CD4-positive, alpha-beta T cell treated with Interleukin-1 beta for 1 hour (primary cell): ENCODE results near the gene DPYSL5.
"Not testable (repeated sequence)": the region's sequence is repeated elsewhere in the genome, so short reads cannot be mapped to it uniquely, and the experiment has no call there.

Experiments
- DNase-seq, 2 donors: peaks; one replicate each; pipeline ENCODE4 v3.0.0-alpha.2; 2020 to 2022

The DPYSL5 gene

DNA sequence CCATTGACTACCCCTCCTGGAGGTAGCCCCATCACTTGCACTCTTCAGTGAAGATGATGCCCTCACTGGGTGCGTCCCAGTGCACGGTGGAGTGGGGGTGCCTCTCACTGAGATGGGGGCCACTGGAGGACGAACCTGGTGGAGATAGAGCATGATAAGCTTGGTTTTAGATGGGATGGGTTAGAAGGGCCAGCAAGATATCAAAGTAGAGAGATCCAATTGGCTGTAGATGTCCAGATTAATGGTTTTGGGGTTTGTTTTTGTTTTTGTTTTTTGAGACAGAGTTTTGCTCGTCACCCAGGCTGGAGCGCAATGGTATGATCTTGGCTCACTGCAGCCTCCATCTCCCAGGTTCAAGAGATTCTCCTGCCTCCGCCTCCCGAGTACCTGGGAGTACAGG is 28.3 kb downstream of the DPYSL5 start:
- DNase-seq = no peak

DNA sequence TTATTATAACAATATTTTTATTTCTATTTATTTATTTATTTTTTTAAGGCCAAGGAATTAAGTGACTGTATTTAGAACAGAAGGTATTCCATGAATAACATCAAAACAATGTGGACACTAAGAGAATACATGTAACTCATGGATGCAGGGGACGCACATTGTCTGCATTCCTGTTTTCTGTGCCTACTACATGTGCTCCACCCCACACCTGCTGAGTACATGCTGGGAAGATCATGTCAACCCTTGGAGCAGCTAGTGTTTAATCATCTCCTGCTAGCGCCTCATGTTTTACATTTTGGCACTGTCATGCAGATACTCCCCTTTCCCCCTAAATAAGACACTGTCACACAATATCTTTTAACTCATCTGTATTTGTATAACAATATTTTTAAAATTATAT is 29.3 kb downstream of the DPYSL5 start:
- no peak for DNase-seq

DNA sequence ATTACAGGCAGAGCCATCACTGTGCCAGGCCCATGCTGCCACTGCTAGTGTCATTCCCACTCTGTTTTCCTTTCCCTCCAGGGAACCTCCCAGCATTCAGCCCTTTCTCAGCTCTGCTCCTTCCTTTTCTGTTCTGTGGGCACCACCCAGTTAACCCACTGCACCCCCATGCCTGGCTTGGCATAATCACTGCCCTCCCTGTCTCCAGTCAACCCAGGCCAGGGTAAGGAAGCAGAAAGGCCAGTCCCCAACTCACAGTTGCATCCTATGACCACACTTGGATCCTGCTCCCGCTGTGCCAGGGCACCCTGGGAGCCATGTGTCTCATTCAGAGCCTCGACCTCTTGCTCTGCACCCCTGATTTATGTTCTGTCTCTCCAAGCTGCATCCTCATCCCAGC is 32.2 kb downstream of the DPYSL5 start:
- DNase-seq = no peak

DNA sequence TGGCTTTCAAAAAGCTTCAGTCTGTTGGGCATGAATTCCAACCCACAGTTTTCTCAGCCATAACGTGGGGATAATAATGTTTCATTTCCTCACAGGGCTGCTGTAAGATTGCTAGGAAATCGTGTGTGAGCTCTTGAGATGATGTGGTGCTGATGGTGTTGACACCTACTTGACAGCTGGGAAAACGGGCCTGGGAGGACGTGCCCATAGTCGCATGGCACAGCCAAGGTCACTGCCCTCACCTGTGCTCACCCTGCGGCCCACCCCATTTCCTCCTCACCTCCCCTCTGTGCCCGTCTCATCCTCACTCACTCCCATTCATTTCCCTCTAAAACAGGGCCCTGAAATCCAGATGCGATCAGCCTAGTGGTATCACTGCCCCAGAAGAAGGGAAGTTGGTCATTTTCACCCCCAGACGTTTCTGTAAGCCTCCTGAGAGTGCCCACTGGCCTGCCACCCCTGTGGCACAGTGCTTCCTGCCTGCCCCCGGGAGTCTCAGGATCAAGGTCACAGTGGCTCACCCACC is 33.0 kb downstream of the DPYSL5 start:
- no peak for DNase-seq

DNA sequence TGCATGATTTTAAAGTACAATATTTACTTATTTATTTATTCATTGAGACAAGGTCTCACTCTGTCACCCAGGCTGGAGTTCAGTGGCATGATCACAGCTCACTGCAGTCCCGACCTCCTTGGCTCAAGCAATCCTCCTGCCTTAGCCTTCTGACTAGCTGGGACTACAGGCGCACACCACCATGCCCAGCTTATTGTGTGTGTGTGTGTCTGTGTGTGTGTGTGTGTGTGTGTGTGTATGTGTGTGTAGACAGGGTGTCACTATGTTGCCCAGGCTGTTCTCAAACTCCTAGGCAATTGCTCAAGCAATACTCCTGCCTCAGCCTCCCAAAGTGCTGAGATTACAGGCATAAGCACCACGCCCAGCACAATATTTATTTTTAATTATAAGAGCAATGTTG is 34.3 kb downstream of the DPYSL5 start:
- not testable (repeated sequence) for DNase-seq

DNA sequence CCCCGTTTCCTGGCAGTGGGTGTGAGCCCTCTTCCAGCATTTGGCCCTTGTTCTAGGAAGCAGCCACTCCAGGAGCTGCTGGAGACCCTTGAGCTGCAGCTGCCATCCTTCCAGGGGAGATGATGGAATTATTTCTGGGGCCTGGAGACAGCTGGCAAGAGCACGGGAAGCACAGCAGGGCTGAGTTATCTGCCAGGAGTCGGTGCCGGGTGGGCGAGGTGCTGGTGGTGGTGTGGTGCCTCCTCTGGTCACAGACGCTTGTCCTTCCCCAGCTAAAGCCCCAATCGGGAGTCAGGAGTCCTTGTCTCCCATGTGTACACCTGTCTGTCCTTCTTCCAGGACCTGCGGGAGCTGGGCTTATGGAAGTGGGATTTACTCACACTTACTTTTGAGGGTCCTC is 36.0 kb downstream of the DPYSL5 start:
- no peak for DNase-seq

DNA sequence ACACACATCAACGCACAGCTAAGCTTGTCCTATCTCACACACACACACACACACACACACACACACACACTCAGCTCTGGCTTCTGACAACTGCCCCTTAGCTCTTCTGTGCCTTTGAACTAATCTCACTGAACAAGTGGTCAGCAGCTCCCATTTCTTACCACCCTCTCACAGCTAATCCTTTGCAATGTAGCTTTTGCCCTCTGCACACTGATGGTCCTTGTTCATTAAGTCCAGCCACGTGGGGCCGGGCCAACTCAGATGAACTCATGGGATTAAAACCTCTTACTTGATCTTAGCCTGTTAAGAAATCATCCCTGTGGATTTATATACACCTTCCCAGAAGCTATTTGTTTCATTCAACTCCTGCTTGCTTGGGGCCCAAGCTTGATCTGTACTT is 36.6 kb downstream of the DPYSL5 start:
- no peak for DNase-seq

DNA sequence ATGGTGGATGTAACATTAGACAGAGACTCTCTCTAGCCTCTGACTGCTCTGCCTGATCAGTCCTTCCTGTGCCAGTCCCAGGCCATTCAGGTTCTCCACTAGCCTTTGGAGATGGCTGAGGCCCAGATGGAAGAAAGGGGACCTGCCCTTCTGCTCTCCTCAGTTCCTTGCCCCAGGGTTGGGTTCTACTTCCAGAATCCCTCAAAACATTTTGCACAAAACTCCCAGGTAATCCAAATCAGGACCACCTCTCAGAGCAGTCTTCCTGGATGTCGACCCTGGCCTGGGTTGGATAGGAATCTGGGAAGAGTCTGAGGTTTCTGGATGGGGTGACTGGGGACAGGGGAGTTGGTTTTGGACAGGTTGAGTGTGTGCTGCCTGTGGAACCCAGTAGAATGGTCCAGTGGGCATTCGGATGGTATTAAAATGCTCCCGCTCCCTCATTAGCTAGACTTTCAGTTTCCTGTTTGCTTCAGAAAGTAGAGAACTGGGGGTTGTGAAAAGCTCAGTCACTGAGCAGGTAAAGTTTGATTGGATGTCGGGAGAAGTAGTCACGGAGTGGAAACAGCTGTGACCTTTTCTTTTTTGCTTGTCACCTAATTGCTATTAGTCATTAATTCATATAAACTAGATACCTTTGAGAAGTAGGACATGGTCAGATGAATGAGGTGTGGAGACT is 37.9 kb downstream of the DPYSL5 start:
- no peak for DNase-seq

DNA sequence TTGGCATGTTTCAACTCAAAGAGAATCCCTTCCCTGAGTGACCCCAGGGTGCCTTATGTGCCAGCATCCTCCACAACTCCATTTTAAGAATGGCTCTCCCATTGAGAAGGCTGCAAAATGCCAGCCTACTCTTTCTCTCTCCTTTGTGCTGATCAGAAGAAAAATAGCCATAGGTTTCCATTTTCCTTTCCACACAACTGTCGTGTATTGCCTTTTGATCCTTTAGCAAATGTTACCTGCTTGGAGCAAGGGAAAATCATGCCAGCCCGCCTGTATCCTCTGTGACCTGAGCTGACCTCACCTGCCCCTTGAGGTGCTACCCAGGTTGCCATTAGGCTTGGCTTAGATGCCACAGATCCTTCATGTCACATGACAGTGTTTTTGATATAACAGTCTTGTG is 38.8 kb downstream of the DPYSL5 start:
- no peak for DNase-seq

DNA sequence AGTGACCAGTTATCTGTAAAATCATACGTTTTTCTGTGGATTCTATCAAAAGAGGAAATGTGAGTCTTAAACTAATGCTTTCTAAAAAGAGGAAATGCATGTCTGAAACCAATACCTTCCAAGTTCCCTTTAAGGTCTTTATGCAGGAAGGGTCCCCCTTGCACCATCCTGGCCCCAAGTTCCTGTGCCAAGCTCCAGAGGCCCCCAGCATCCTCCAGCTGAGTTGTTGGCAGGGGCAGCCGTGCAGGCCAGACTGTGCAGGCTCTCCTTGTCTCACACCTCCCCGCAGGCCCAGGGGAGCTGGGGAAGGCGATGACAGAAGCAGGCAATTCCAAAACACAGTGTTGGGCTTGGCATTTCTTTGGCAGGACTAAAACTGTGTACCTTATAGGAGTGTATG is 39.2 kb downstream of the DPYSL5 start:
- DNase-seq = no peak

DNA sequence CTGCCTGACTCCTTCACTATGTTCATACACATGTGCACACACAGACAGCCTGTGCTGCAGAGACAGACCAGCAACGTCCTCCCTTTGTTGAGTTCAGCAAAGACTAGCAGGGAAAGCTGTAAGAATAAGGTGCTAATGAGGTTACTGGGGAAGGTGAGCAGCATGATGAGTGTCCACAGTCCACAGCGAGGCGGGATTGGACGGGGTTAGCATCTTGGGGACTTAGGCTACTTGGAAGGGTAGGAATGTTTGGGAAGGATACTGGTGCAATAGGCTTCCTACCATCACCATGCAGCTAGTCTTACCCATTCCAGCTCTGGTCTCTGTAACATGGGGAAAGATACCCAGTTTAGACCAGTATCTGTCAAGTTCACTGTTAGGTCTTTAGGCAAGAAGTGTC is 41.9 kb downstream of the DPYSL5 start:
- DNase-seq = no peak

DNA sequence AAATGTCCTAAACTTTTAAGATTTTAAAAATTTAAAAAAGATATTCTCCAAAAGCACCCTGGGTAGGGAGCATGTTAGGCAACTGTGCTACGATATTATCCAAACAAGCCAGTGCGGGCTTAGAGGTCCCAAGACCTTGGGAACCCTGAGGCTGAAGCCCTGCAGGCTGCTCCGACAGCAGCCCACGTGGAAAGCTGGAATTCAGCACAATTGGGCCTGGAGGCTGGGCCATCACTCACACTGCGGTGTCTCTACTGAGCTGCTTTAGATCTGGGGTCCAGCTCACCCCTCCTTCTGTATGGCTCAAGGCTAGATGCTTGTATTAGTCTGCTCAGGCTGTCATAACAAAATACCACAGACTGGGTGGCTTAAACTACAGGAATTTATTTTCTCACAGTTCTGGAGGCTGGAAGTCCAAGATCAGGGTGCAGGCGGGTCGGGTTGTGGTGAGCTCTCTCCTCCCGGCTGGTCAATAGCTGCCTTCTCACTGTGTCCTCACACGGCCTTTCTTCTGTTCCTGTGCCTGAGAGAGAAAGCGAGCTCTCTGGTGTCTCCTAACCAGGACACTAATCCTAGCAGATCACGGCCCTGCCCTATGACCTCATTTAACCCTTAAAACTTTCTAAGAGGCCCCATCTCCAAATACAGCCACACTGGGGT is 42.5 kb downstream of the DPYSL5 start:
- no peak for DNase-seq

DNA sequence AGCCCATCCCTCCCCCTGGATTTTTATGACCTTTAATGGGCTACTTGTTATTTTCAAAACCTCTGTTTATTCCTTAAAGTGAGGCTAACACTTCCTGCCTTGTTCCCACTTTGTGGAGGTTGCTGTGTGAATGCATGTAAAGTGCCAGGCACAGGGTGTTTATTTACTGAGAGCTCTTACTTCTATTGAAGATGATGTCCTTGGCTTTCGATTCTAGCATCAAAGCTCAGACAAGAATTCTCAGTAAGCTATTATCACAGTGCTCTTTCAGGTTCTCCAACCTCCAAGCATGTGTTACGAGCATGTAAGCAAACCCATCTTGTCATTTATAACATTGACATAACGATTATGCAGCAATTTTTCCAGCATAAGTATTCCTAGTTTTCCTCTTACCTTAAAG is 44.2 kb downstream of the DPYSL5 start:
- no peak for DNase-seq

DNA sequence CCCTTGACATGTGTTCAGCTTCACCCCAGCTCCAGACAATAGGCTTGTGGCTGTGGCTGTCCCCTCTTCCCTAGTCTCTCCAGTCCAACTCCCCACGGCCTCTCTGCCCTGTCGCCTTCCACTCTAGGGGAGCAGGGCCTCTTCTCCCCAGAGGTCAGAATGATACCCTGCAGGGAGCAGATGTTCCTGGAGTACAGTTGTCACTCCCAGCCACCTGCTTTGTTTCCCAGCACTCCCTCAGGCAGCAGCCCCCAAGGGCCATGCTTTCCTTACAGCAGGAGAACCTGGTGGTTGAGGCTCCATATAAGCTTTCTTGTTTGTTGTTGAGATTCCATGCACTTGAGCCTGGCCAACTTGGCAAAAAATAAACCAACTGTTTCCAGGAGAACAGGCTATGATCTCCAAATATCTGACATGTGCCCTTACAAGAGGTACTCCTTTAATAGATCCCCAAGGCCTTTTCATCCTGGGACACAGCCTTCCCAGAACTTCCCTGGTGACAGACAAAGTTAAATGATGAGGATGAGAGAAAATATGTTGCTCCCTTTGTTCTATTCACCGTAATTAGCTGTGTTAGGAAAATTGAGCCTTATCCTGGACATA is 45.1 kb downstream of the DPYSL5 start:
- DNase-seq = no peak

DNA sequence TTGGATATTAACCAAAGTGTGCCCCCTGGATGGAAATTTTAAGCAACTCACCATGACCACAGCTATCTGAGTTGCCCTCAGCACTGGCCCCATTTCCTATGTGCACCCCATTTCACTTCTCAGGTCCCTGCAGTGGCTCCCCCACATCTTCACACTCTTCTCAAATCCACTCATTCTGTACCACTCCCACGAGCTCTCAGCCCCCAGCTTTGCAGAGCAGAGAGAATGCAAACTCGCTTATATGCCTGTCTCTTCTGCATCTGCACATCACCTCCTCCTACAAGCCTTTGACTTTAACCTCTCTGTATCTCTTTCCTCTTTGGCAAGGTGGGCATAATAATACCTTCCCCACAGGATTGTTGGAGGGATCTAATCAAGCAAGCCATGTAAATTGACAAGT is 46.2 kb downstream of the DPYSL5 start:
- DNase-seq = no peak

DNA sequence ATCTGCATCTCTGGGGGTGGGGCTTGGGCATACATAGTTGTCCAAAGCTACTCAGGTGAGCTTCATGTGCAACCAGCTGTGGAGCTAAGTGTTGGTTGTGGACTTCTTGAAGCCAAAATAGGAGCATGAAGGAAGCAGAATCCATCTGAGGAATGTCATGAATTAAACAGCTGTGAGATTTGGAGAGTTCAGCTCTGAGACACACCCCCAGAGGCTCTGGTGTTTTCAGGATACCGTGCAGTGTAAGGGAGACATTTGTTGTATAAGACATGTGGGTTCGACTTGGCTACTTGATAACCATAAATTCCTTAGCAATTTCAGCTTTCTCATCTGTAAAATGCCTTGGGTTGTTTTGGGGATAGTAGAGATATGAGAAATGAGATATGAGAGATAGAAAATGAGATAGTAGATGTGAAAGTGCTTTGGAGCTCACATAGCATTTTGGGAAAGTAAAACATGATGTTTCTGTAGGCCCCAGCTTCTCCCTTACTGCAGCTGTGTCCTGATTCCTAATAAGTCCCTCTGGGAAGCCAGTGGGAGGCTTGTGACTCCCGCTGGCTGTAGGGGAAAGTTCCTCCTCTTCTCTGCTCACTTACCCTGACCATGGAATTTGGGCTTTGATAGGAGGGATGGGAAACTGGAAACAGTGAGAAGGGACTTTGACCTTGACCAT is 50.0 kb downstream of the DPYSL5 start:
- no peak for DNase-seq

DNA sequence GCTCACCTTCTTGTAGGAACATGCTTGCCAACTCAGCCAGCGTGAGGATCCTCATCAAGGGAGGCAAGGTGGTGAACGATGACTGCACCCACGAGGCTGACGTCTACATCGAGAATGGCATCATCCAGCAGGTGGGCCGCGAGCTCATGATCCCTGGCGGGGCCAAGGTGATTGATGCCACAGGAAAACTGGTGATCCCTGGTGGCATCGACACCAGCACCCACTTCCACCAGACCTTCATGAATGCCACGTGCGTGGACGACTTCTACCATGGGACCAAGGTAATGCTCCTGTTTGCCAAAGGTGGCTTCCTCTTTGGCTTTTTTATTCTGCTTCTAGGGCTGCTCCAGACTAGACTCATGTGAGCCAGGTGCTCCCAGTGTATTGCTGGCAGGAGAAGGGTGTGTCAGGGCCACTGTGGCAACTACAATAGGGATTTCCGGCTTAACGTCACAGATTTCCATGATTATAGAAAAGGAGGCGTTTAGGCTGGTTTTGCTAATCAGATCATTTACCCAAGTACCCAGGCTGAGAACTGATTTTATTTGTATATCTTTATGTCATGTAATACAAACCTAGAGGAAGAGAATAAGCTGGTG is 50.6 kb downstream of the DPYSL5 start:
- DNase-seq = no peak

DNA sequence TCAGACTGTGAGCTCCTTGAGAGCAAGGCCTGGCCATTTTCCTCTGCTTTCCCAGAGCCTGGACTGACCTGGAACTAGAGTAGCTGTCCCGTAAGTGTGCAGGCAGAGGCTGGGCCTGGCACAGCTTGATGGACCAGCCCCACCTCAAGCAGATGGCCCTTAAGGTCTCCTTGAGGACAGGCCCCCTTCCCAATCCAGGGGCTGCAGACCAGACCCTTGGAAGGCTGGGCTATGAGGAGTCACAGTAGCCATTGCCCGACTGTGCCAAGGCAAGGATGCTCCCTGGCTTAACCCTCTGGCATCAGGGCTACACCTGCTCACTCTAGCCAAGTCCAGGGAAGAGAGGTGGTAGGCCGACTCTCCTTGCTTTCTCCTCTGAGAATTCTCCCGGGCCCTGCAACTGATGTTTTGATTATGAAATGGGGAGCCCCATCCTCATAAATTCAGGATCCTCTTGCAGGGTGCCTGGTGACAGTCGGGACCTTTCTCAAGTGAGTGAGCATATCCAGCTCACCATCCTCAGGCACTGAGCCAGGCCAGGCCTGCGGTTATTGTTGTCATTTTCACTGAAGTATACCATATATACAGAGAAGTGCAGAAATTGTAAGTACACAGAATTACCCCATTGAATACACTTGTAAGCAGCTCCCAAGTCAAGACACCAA is 51.7 kb downstream of the DPYSL5 start:
- no peak for DNase-seq

DNA sequence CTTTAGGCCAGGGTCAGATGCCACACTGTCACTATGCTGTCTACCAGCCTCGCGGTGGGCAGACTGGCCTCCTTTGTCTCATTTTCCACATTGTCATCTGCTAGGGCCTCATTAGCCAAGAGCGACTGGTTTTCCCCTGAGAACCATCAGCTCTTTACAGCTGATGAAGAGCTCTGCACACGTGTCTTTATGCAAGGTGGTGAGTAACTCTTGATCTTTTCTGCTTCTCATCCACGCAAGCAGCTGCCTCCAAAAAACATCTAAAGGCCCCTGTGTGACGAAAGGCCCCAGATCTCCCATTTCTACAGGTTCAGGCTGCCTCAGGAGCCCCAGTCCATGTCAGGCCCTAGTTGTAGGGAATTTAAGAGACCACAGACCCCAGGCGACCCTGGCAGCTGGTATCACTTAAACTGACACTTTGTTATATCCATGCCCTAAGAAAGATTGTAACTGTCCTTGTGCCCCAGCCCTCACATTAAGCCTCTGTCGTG is 52.9 kb downstream of the DPYSL5 start:
- DNase-seq = no peak

DNA sequence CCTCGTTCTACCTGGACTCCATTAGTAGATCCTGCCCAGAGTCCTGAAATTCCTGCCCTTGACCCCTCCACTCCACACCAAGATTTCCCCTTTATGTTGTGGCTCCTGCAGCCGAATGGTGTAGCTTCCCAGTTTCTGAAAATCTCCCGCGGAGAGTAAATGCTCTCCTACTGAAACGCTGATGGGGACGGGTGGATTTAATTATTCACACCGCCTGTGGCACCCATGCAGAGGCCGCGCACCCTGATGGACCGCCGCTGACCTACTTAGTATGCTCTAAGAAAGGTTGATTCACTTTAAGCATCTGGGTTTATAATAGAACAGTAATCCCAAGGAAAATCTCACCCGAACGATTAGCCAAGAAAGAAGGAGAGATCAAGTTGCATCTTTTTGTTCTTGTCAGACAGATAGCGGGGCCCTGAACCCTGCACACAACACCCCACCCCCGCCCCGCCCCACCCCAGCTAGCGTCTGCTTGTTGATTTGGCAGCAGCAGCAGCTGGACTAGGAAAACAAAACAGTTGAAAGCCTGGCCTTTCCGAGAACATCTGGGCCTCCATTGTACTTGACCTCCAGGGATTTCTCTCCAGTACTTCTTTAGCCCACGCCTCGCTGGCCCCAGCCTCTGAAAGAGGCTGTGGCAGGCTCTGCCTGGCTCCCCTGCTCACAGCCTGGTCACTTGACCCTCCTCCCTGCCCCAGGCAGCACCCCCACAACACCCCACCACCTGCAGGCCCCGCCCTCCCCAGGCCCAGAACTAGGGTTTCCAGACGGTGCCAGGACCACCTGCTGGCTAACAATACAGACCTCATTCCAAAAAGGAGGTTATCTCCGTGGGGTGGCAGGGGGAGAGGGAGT is 53.6 kb downstream of the DPYSL5 start:
- no peak for DNase-seq

DNA sequence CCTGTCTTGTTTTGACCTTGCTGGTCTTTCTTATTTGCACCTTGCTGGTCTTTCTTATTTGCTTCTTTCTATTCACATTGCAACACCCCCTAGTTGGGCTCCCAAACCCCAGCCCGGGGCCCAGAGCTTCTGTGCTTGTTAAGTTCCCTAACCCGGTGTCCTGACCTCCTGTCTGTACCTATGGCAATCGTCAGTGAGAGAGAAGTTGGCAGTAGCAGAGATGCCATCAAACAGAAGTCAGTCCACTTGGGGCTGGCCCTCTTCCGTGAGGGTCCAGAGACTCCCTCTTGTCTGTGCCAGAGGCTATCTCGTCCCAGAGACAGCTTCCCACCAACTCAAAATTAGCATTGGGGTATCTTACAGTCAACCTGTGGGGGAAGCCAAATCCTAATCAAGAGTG is 55.7 kb downstream of the DPYSL5 start:
- DNase-seq = no peak

DNA sequence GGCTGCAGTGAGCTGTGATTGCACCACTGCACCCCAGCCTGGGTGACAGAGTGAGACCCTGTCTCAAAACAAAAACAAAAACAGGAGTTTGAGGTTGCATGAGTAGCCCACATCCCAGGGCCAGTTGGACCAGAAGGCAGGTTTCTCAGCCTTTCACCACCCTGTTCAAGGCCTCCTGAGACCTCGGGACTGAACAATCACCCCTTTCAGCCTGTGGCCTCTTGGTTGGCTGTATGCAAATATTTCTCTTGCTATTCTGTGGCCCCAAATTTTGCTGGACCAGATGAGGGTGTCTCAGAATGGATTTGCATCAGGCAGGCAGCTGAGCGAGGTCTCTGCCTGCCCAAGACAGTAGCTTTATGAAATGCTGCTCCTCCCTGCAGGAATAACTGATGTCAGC is 56.9 kb downstream of the DPYSL5 start:
- no peak for DNase-seq
